Measurements from ENCODE around the gene PSMC6. TPM values are rescaled to one million over a fixed set of nuclear protein-coding genes. Genes with fewer than 3 reads are reported as not detected.

The PSMC6 gene
- total and polyA plus RNA-seq, 2 of the 13 experiments (the other 11 are each of a cell fraction or from before 2014, with no cell fraction given) = 90.0 to 210 TPM

DNA sequence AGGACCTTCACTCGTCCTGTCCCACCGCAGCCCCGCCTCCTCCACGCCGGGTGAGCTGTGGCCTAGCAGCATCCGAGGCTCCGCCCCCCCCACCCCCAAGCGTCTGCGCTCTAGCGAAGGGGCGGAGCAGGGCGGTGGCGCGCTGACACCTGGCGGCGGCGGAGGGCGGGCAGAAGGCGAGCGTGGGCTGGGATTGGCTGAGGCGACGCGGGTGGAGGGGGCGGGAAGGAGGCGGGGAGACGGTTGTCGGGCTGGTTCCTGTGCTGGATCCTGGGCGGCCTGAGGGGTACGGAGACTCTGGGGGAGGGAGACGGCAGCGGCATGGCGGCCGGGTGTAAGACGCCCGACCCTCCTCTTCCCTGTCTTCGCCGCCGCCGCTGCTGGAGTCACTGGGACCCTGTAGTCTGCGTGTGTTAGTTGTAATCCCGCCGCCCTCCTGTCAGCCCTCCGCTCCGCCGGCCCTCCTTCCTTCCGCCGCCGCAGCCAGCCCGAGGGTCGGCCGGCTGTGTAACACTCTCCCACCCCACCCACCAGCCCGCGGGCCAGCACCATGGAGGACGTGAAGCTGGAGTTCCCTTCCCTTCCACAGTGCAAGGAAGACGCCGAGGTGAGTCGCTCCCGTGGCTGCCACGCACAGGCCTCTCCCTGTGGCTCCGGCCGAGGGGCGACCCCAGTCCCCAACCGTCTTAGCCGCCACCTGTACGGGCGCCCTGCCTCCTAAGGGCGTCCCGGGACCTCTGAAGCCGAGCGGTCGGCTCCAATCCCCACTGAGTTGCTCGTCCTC lies 23.1 kb downstream of the PSMC6 start, which contains the start of gene STYX (continued):
- TF ChIP-seq SP2 (CRISPR knock-in tag; IDR thresholded peaks at IDR 0.05) = peak; percentile 85
- TF ChIP-seq ZNF34 (CRISPR knock-in tag; IDR thresholded peaks at IDR 0.05; ENCODE audit: borderline replicate concordance) = 0 out of 2 replicates have a peak, but pooled peaks have one; percentile 31
- no peak; the same call in 1 of the 2 replicates for TF ChIP-seq ZNF331 (CRISPR knock-in tag; IDR thresholded peaks at IDR 0.05)
- no peak for TF ChIP-seq ZBTB25 (CRISPR knock-in tag; IDR thresholded peaks at IDR 0.05)
- TF ChIP-seq WIZ (CRISPR knock-in tag; IDR thresholded peaks at IDR 0.05) = no peak; the same call in 1 of the 2 replicates
- TF ChIP-seq, protein P1, sequence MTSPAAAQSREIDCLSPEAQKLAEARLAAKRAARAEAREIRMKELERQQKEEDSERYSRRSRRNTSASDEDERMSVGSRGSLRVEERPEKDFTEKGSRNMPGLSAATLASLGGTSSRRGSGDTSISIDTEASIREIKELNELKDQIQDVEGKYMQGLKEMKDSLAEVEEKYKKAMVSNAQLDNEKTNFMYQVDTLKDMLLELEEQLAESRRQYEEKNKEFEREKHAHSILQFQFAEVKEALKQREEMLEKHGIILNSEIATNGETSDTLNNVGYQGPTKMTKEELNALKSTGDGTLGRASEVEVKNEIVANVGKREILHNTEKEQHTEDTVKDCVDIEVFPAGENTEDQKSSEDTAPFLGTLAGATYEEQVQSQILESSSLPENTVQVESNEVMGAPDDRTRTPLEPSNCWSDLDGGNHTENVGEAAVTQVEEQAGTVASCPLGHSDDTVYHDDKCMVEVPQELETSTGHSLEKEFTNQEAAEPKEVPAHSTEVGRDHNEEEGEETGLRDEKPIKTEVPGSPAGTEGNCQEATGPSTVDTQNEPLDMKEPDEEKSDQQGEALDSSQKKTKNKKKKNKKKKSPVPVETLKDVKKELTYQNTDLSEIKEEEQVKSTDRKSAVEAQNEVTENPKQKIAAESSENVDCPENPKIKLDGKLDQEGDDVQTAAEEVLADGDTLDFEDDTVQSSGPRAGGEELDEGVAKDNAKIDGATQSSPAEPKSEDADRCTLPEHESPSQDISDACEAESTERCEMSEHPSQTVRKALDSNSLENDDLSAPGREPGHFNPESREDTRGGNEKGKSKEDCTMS (CRISPR knock-in tag; conservative IDR thresholded peaks at IDR 0.05) = no peak
- TF ChIP-seq ATF7-NPFF (CRISPR knock-in tag; IDR thresholded peaks at IDR 0.05; ENCODE audit: low read depth) = peak; percentile 84; the same call in 1 of the 2 replicates
- no peak for TF ChIP-seq SRSF4 (IDR thresholded peaks at IDR 0.05; ENCODE audit: low read depth, low read length, poor library complexity, severe bottlenecking)
- TF ChIP-seq U2AF1 (optimal IDR thresholded peaks at IDR 0.05; ENCODE audit: low read depth, low read length) = no peak
- TF ChIP-seq POLR2G (IDR thresholded peaks at IDR 0.05; ENCODE audit: low read depth, low read length) = peak; percentile 88
- 0 out of 2 replicates have a peak, but pooled peaks have one; percentile 44 for TF ChIP-seq PCBP1 (IDR thresholded peaks at IDR 0.05; ENCODE audit: borderline replicate concordance, low read depth, low read length)
- TF ChIP-seq, protein P2, sequence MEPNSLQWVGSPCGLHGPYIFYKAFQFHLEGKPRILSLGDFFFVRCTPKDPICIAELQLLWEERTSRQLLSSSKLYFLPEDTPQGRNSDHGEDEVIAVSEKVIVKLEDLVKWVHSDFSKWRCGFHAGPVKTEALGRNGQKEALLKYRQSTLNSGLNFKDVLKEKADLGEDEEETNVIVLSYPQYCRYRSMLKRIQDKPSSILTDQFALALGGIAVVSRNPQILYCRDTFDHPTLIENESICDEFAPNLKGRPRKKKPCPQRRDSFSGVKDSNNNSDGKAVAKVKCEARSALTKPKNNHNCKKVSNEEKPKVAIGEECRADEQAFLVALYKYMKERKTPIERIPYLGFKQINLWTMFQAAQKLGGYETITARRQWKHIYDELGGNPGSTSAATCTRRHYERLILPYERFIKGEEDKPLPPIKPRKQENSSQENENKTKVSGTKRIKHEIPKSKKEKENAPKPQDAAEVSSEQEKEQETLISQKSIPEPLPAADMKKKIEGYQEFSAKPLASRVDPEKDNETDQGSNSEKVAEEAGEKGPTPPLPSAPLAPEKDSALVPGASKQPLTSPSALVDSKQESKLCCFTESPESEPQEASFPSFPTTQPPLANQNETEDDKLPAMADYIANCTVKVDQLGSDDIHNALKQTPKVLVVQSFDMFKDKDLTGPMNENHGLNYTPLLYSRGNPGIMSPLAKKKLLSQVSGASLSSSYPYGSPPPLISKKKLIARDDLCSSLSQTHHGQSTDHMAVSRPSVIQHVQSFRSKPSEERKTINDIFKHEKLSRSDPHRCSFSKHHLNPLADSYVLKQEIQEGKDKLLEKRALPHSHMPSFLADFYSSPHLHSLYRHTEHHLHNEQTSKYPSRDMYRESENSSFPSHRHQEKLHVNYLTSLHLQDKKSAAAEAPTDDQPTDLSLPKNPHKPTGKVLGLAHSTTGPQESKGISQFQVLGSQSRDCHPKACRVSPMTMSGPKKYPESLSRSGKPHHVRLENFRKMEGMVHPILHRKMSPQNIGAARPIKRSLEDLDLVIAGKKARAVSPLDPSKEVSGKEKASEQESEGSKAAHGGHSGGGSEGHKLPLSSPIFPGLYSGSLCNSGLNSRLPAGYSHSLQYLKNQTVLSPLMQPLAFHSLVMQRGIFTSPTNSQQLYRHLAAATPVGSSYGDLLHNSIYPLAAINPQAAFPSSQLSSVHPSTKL (CRISPR knock-in tag; IDR thresholded peaks at IDR 0.05) = 0 out of 2 replicates have a peak, but pooled peaks have one; percentile 24
- TF ChIP-seq EP300 (IDR thresholded peaks at IDR 0.05; ENCODE audit: low read depth in 2 of 2, low read length in 2 of 2) = no peak
- TF ChIP-seq EP300 (CRISPR knock-in tag; IDR thresholded peaks at IDR 0.05; ENCODE audit: borderline replicate concordance) = no peak
- peak; percentile 75; the same call in 1 of the 2 replicates for TF ChIP-seq MED13 (CRISPR knock-in tag; IDR thresholded peaks at IDR 0.05)
- peak; percentile 83 for TF ChIP-seq GABPB1 (CRISPR knock-in tag; IDR thresholded peaks at IDR 0.05)
- TF ChIP-seq TSC22D2 (CRISPR knock-in tag; IDR thresholded peaks at IDR 0.05; ENCODE audit: borderline replicate concordance) = no peak
- no peak for TF ChIP-seq ZNF224 (CRISPR knock-in tag; IDR thresholded peaks at IDR 0.05)
- no peak for TF ChIP-seq ZNF143 (CRISPR knock-in tag; IDR thresholded peaks at IDR 0.05)
- no peak for TF ChIP-seq ZSCAN12 (CRISPR knock-in tag; IDR thresholded peaks at IDR 0.05)
- TF ChIP-seq AHR (CRISPR knock-in tag; IDR thresholded peaks at IDR 0.05) = no peak

Measured in HepG2 (cell line).